H1 (cell line): ENCODE data around the gene SLC26A11. TPM values are rescaled to one million over a fixed set of nuclear protein-coding genes. Genes with fewer than 3 reads are reported as not detected.

ENCODE experiments used
- CTCF ChIA-PET: fragments of 300-600 bp; sonication (Branson Sonifier 250); formaldehyde crosslinking; loops from one replicate; lab custom pipeline; 2021; ENCODE audit not compliant: partially characterized antibody; lab: Charles Lee
- POLR2A ChIA-PET: fragments of 300-600 bp; sonication (Branson Sonifier 250); formaldehyde crosslinking; loops from one replicate; lab custom pipeline; 2021; ENCODE audit warnings: inconsistent platforms; ENCODE audit not compliant: partially characterized antibody; lab: Charles Lee
- DNase-seq, 2 experiments: peaks; one replicate each; pipeline versions ENCODE4 v3.0.0 to v3.0.0-alpha.2; 2010 to 2022; ENCODE audit warnings: low spot score in 2 of 2, low read depth in 1 of 2, mixed read lengths in 1 of 2
- FAIRE-seq: peaks from 2 replicates; lab custom pipeline; 2011; peaks lifted over from hg19 to GRCh38; lab: Jason Lieb, UNC
- H2AFZ ChIP-seq: 2 replicates; pipeline ENCODE4 v1.8.1; 2012; ENCODE audit warnings: low read length, inconsistent platforms
- H2AK5ac ChIP-seq: 2 replicates; pipeline ENCODE4 v1.6.1; 2013; ENCODE audit warnings: low read depth, low read length
- H2BK120ac ChIP-seq: replicated peaks from 2 replicates; pipeline ENCODE3; 2013; ENCODE audit warnings: low read depth, low read length, inconsistent platforms
- H2BK12ac ChIP-seq: 2 replicates; pipeline ENCODE4 v1.6.1; 2013; ENCODE audit warnings: low read depth, low read length
- H2BK15ac ChIP-seq: 2 replicates; pipeline ENCODE4 v1.6.1; 2013; ENCODE audit warnings: low read length
- H2BK20ac ChIP-seq: 2 replicates; pipeline ENCODE4 v1.6.1; 2013; ENCODE audit warnings: low read length
- H2BK5ac ChIP-seq: 2 replicates; pipeline ENCODE4 v1.6.1; 2013; ENCODE audit warnings: low read depth, low read length
- H3K14ac ChIP-seq: 2 replicates; pipeline ENCODE4 v1.6.1; 2013; ENCODE audit warnings: inconsistent platforms; ENCODE audit not compliant: insufficient read length
- H3K18ac ChIP-seq: 2 replicates; pipeline ENCODE4 v1.6.1; 2013; ENCODE audit warnings: low read length; ENCODE audit errors: extremely low read depth
- H3K23ac ChIP-seq: 2 replicates; pipeline ENCODE4 v1.6.1; 2013; ENCODE audit warnings: inconsistent platforms; ENCODE audit not compliant: insufficient read length
- H3K23me2 ChIP-seq: 2 replicates; pipeline ENCODE4 v1.6.1; 2013; ENCODE audit warnings: low read depth, low read length
- H3K27ac ChIP-seq: 2 replicates; pipeline ENCODE4 v1.6.1; 2011; ENCODE audit warnings: low read depth, low read length, inconsistent platforms
- H3K27me3 ChIP-seq, 4 experiments: replicated peaks in 1 of 4; 1 replicate in 1 of 4; 2 replicates in 3 of 4; pipeline versions ENCODE4 v1.6.1 to v1.8.1; 2011 to 2013; ENCODE audit warnings: low read length in 3 of 4, mild to moderate bottlenecking in 3 of 4, inconsistent platforms in 2 of 4, mixed read lengths in 2 of 4, moderate library complexity in 1 of 4; ENCODE audit not compliant: control insufficient read depth in 3 of 4, insufficient read depth in 3 of 4; ENCODE audit errors: extremely low read depth in 1 of 4
- H3K36me3 ChIP-seq, 4 experiments: 2 replicates each; pipeline versions ENCODE4 v1.6.1 to v1.8.1; 2011 to 2013; ENCODE audit warnings: mild to moderate bottlenecking in 4 of 4, low read length in 3 of 4, moderate library complexity in 2 of 4, control low read depth in 1 of 4, inconsistent platforms in 1 of 4; ENCODE audit not compliant: insufficient read depth in 4 of 4, control insufficient read depth in 2 of 4
- H3K4ac ChIP-seq: replicated peaks from 2 replicates; pipeline ENCODE3; 2013; ENCODE audit warnings: low read length, low read depth, mixed read lengths, inconsistent platforms; ENCODE audit not compliant: insufficient read length
- H3K4me1 ChIP-seq, 4 experiments: replicated peaks in 1 of 4; 1 replicate in 1 of 4; 2 replicates in 3 of 4; pipeline versions ENCODE4 v1.6.1 to v1.8.1; 2011 to 2013; ENCODE audit warnings: low read length in 3 of 4, inconsistent platforms in 2 of 4, mixed read lengths in 1 of 4; ENCODE audit not compliant: insufficient read depth in 4 of 4, control insufficient read depth in 3 of 4
- H3K4me2 ChIP-seq, 2 experiments: 2 replicates each; pipeline versions ENCODE4 v1.6.1 to v1.8.1; 2011 to 2013; ENCODE audit warnings: low read depth in 2 of 2, low read length in 2 of 2, control low read depth in 1 of 2, inconsistent platforms in 1 of 2, mild to moderate bottlenecking in 1 of 2; ENCODE audit not compliant: insufficient read depth in 1 of 2
- H3K4me3 ChIP-seq, 4 experiments: fragments of 200-600, 300-600 bp in 1 of 4; sonication (generic), shearing (Covaris generic), sonication (Bioruptor Twin) in 1 of 4; 2 replicates each; pipeline versions ENCODE4 v1.5.1 to v1.8.1; 2011 to 2016; ENCODE audit warnings: low read length in 4 of 4, low read depth in 3 of 4, control low read depth in 2 of 4, inconsistent platforms in 2 of 4, mild to moderate bottlenecking in 2 of 4, mixed read lengths in 1 of 4, moderate library complexity in 1 of 4; ENCODE audit not compliant: insufficient read depth in 2 of 4; ENCODE audit errors: extremely low read depth in 1 of 4
- H3K56ac ChIP-seq: replicated peaks from 2 replicates; pipeline ENCODE3; 2013; ENCODE audit warnings: low read depth, mild to moderate bottlenecking, mixed read lengths, low read length, inconsistent platforms; ENCODE audit not compliant: insufficient read length
- H3K79me1 ChIP-seq: 2 replicates; pipeline ENCODE4 v1.6.1; 2013; ENCODE audit warnings: low read depth, low read length, control low read depth
- H3K79me2 ChIP-seq, 2 experiments: 2 replicates each; pipeline versions ENCODE4 v1.6.1 to v1.8.1; 2012 to 2013; ENCODE audit warnings: low read length in 2 of 2, mild to moderate bottlenecking in 2 of 2, inconsistent platforms in 1 of 2; ENCODE audit not compliant: insufficient read depth in 2 of 2, control insufficient read depth in 1 of 2
- H3K9ac ChIP-seq, 4 experiments: replicated peaks in 1 of 4; 1 replicate in 1 of 4; 2 replicates in 3 of 4; pipeline versions ENCODE4 v1.6.1 to v1.8.1; 2011 to 2013; ENCODE audit warnings: low read depth in 3 of 4, low read length in 3 of 4, control low read depth in 2 of 4, mild to moderate bottlenecking in 2 of 4, moderate library complexity in 2 of 4, inconsistent platforms in 1 of 4; ENCODE audit errors: extremely low read depth in 1 of 4
- H3K9me3 ChIP-seq, 2 experiments: 2 replicates each; pipeline versions ENCODE4 v1.6.1 to v1.8.1; 2012 to 2013; ENCODE audit warnings: mild to moderate bottlenecking in 2 of 2, moderate library complexity in 2 of 2, control low read depth in 1 of 2, inconsistent platforms in 1 of 2, low read depth in 1 of 2, low read length in 1 of 2, mixed read lengths in 1 of 2; ENCODE audit not compliant: insufficient read depth in 2 of 2
- H4K20me1 ChIP-seq, 2 experiments: replicated peaks in 1 of 2; 2 replicates each; pipeline versions ENCODE3 to v1.8.1; 2011 to 2013; ENCODE audit warnings: inconsistent platforms in 2 of 2, low read length in 2 of 2, mild to moderate bottlenecking in 1 of 2; ENCODE audit not compliant: insufficient read depth in 2 of 2, control insufficient read depth in 1 of 2
- H4K5ac ChIP-seq: 2 replicates; pipeline ENCODE4 v1.6.1; 2013; ENCODE audit warnings: low read length, low read depth, mixed read lengths, inconsistent platforms; ENCODE audit not compliant: insufficient read length
- H4K8ac ChIP-seq: 2 replicates; pipeline ENCODE4 v1.8.0; 2013; ENCODE audit warnings: mild to moderate bottlenecking, moderate library complexity, low read length, inconsistent platforms; ENCODE audit not compliant: insufficient read depth; ENCODE audit errors: extremely low read depth
- H4K91ac ChIP-seq: replicated peaks from 2 replicates; pipeline ENCODE3; 2013; ENCODE audit warnings: low read length, mixed read lengths, inconsistent platforms; ENCODE audit not compliant: insufficient read length
- BCL11A ChIP-seq, 2 experiments: IDR thresholded peaks; one replicate each; pipeline ENCODE4 v1.6.1; 2011; ENCODE audit warnings: low read depth in 2 of 2, low read length in 2 of 2, mild to moderate bottlenecking in 2 of 2
- GABPA ChIP-seq: IDR thresholded peaks from 2 replicates; pipeline ENCODE4 v1.6.1; 2011; ENCODE audit warnings: mild to moderate bottlenecking, low read length, moderate library complexity, borderline replicate concordance; ENCODE audit not compliant: insufficient read depth
- JUND ChIP-seq: IDR thresholded peaks from 2 replicates; pipeline ENCODE4 v1.6.1; 2011; ENCODE audit warnings: mild to moderate bottlenecking, improper control_type of control experiment, low read length
- KDM1A ChIP-seq: fragments of 200-600, 300-600 bp; sonication (generic); IDR thresholded peaks from 2 replicates; pipeline ENCODE4 v1.7.1; 2016; ENCODE audit warnings: mild to moderate bottlenecking, low read length, borderline replicate concordance
- KDM5A ChIP-seq: fragments of 200-600 bp; IDR thresholded peaks from 2 replicates; pipeline ENCODE4 v1.7.1; 2012; ENCODE audit warnings: mild to moderate bottlenecking, low read length, inconsistent platforms, mixed read lengths
- MAFK ChIP-seq: IDR thresholded peaks from 2 replicates; pipeline ENCODE4 v1.6.1; 2012; ENCODE audit warnings: low read depth, mild to moderate bottlenecking, improper control_type of control experiment, low read length
- NANOG ChIP-seq: IDR thresholded peaks from 2 replicates; pipeline ENCODE4 v1.6.1; 2011; ENCODE audit warnings: low read length, low read depth, mild to moderate bottlenecking, inconsistent platforms; ENCODE audit not compliant: insufficient read depth, poor library complexity, severe bottlenecking
- NRF1 ChIP-seq: IDR thresholded peaks from 2 replicates; pipeline ENCODE4 v1.6.1; 2011; ENCODE audit warnings: mild to moderate bottlenecking, low read depth, low read length, improper control_type of control experiment
- PHF8 ChIP-seq: fragments of 200-600 bp; sonication (generic); conservative IDR thresholded peaks from 2 replicates; pipeline ENCODE4 v1.7.1; 2012; ENCODE audit warnings: low read depth, mild to moderate bottlenecking, inconsistent platforms, low read length, moderate library complexity
- POU5F1 ChIP-seq: IDR thresholded peaks from 2 replicates; pipeline ENCODE4 v1.6.1; 2011; ENCODE audit warnings: low read depth, mild to moderate bottlenecking, low read length, moderate library complexity
- RBBP5 ChIP-seq: IDR thresholded peaks from 2 replicates; pipeline ENCODE4 v1.7.1; 2012; ENCODE audit warnings: low read depth, mild to moderate bottlenecking, inconsistent platforms, low read length, moderate library complexity, borderline replicate concordance
- TAF1 ChIP-seq: IDR thresholded peaks from 2 replicates; pipeline ENCODE4 v1.6.1; 2011; ENCODE audit warnings: mild to moderate bottlenecking, low read depth, low read length
- YY1 ChIP-seq: IDR thresholded peaks from 2 replicates; pipeline ENCODE4 v1.6.1; 2011; ENCODE audit warnings: low read depth, mild to moderate bottlenecking, low read length
- WGBS, 2 experiments: shearing (Covaris generic) in 1 of 2; methylation state at CpG; one replicate each; pipeline versions ENCODE4 v1.1.6 to v1.1.7; 2013 to 2015; ENCODE audit warnings: low lambda C conversion rate in 2 of 2, mixed read lengths in 2 of 2, inconsistent platforms in 1 of 2, low coverage in 1 of 2, missing lambda C conversion rate in 1 of 2; ENCODE audit not compliant: insufficient replicate concordance in 2 of 2, insufficient coverage in 1 of 2, insufficient read length in 1 of 2; ENCODE audit errors: extremely low coverage in 1 of 2, missing lambda C conversion rate in 1 of 2; 5-methylcytosine and 5-hydroxymethylcytosine counted together
- polyA plus RNA-seq, 7 experiments: library from polyadenylated mRNA; depleted of rRNA in 3 of 7; stranded (reverse) in 5 of 7; unstranded in 2 of 7; fragments of >200 nt in 5 of 7; fragments of 200-250 nt in 2 of 7; gene quantifications; 1 replicate in 5 of 7; 2 replicates in 1 of 7; 4 replicates in 1 of 7; pipeline versions ENCODE4 v1.2.1 to v1.2.3, GENCODE V29; 2011 to 2013; ENCODE audit warnings: missing spikeins in 2 of 7, mixed read lengths in 2 of 7
- total RNA-seq: library from RNA; stranded (reverse); fragmentation: NEBNext Ultra II Directional; extraction: Animal tissue kit (Norgen Biotek cat#: 25700); gene quantifications from 2 replicates; pipeline ENCODE4 v1.2.1, GENCODE V29; 2021

SLC26A11 gene
- total and polyA plus RNA-seq, 2 of the 8 experiments (the other 6 are each of a cell fraction or from before 2014, with no cell fraction given), result 15.5 to 25.9 TPM

DNA sequence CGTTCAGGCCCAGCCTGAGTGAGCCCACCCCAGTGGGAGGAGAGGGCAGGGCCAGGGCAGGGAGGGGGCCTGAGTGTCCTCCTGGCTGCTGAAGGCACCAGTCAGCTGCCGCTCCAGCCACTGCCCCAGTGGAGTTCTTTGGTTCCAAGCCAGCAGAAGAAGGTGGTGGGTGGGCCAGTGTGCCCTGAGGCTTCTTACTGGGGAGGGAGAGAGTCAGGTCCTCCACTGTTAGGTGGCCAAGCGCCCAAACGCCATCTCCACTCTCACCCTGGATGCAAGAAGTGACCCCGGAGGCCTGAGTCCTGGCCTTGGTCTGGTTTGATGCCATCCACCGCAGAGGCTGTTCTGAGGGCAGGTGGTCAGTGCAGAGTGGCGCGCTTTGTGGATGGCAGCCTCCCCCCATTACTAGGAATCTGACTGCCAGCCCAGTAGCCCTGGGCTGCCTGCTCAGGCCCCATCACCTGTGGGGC, 42.6 kb downstream of the SLC26A11 start:
- peak overlapping the region; percentile 63; the same call in 1 of the 2 replicates for H2BK12ac ChIP-seq
- H2BK120ac ChIP-seq, result no peak overlapping the region
- ChIA-PET CTCF (interaction anchor here (0.9 to 1.6 kb wide), 4 partner anchors 7 to 120 kb away, joined by 3 to 6 read pairs (median 4); no protein-coding TSS in a partner anchor), POLR2A (interaction anchor here (0.7 to 4.9 kb wide), 6 partner anchors 10 to 51 kb away, joined by 3 to 63 read pairs (median 8); no protein-coding TSS in a partner anchor)
- H2BK15ac ChIP-seq, result peak overlapping the region; percentile 36; the same call in 1 of the 2 replicates
- peaks cover 13 to 22% (median 18%) of the 10 kb centered on the region in 4 experiments for H3K4me1 ChIP-seq
- no peak overlapping the region for H3K56ac ChIP-seq
- no peak overlapping the region for H3K14ac ChIP-seq
- H3K36me3 ChIP-seq, result peaks cover 0 to 6% (median 2%) of the 10 kb centered on the region in 4 experiments; a peak in 3 of 8 replicates
- H4K20me1 ChIP-seq, result peaks cover 0 to 1% of the 10 kb centered on the region in 2 experiments
- no peak overlapping the region for H3K27ac ChIP-seq
- no peak overlapping the region for H4K5ac ChIP-seq
- peak overlapping the region; percentile 96; the same call in 1 of the 2 replicates for H2AK5ac ChIP-seq
- H3K9ac ChIP-seq, result no peak overlapping the region
- H2AFZ ChIP-seq, result no peak overlapping the region
- H3K23me2 ChIP-seq, result no peaks in the 10 kb centered on the region; the same call in 1 of the 2 replicates
- WGBS, 2 experiments, result 87% methylated on average over 8 of the region's 8 CpGs; no CpG with 5 or more reads in 1 of the 2 experiments
- peaks cover 0 to 10% of the 10 kb centered on the region in 2 experiments; a peak in 2 of 4 replicates for H3K79me2 ChIP-seq
- 0 out of 8 replicates have a peak overlapping the region, but pooled peaks of 1 of the 4 experiments have one; percentile 78 for H3K4me3 ChIP-seq
- H3K4ac ChIP-seq, result peak overlapping the region; percentile 27
- 0 out of 2 replicates have a peak, but pooled peaks cover 3% of the 10 kb centered on the region for H3K79me1 ChIP-seq
- H3K4me2 ChIP-seq, result peak overlapping the region; percentile 67 to 80; a peak in 2 of 4 replicates
- peak overlapping the region; percentile 80; the same call in 1 of the 2 replicates for H2BK20ac ChIP-seq
- no peak for FAIRE-seq
- no peak for DNase-seq
- no peaks in the 10 kb centered on the region for H3K27me3 ChIP-seq
- H2BK5ac ChIP-seq, result peak overlapping the region; percentile 96
- no peak overlapping the region for H3K23ac ChIP-seq
- H4K91ac ChIP-seq, result peak overlapping the region; percentile 99
- H3K18ac ChIP-seq, result peak overlapping the region; percentile 51; the same call in 1 of the 2 replicates
- H4K8ac ChIP-seq, result peak overlapping the region; percentile 6; the same call in 1 of the 2 replicates
- H3K9me3 ChIP-seq, result no peaks in the 10 kb centered on the region
- TF ChIP-seq KDM1A (no peak), MAFK (no peak), PHF8 (no peak), YY1 (no peak), BCL11A (IDR thresholded peaks at IDR 0.05; ENCODE audit: low read depth in 2 of 2, low read length in 2 of 2) (no peak), KDM5A (no peak), JUND (no peak), NRF1 (no peak), NANOG (no peak), GABPA (no peak), TAF1 (no peak), RBBP5 (no peak), POU5F1 (no peak)
